ENCODE data around the gene GPATCH2.

The GPATCH2 gene

GRCh38 chr1:217564207-217564606, 66.7 kb downstream of the GPATCH2 start:
- TF ChIP-seq TCF12 (IDR thresholded peaks at IDR 0.05; ENCODE audit: low read depth) (no peak), ZBTB7A (IDR thresholded peaks at IDR 0.05; ENCODE audit: low read depth) (no peak), CEBPB (IDR thresholded peaks at IDR 0.05) (no peak), USF1 (IDR thresholded peaks at IDR 0.05) (no peak), CREB1 (IDR thresholded peaks at IDR 0.05; ENCODE audit: low read depth) (no peak), EP300 (IDR thresholded peaks at IDR 0.05; ENCODE audit: borderline replicate concordance) (no peak), NFIC (IDR thresholded peaks at IDR 0.05) (no peak), TEAD4 (IDR thresholded peaks at IDR 0.05) (no peak), EGR1 (IDR thresholded peaks at IDR 0.05) (no peak), FOXM1 (IDR thresholded peaks at IDR 0.05; ENCODE audit: borderline replicate concordance, low read depth) (no peak), MAX (IDR thresholded peaks at IDR 0.05) (no peak), TAF1 (IDR thresholded peaks at IDR 0.05; ENCODE audit: low read depth) (no peak), RAD21 (IDR thresholded peaks at IDR 0.05; ENCODE audit: low read depth) (no peak)

- TF ChIP-seq TAF1 (IDR thresholded peaks at IDR 0.05; ENCODE audit: low read depth): no peak
- TF ChIP-seq FOXM1 (IDR thresholded peaks at IDR 0.05; ENCODE audit: borderline replicate concordance, low read depth): no peak
- no peak for TF ChIP-seq YY1 (IDR thresholded peaks at IDR 0.05; ENCODE audit: low read depth)
- TF ChIP-seq NFIC (IDR thresholded peaks at IDR 0.05): no peak
- no peak for TF ChIP-seq USF1 (IDR thresholded peaks at IDR 0.05)
- TF ChIP-seq TEAD4 (IDR thresholded peaks at IDR 0.05): no peak
- TF ChIP-seq REST (IDR thresholded peaks at IDR 0.05; ENCODE audit: low read depth): no peak
- TF ChIP-seq EP300 (IDR thresholded peaks at IDR 0.05; ENCODE audit: borderline replicate concordance): no peak
- no peak for TF ChIP-seq CEBPB (IDR thresholded peaks at IDR 0.05)
- TF ChIP-seq CREB1 (IDR thresholded peaks at IDR 0.05; ENCODE audit: low read depth): no peak
- no peak for TF ChIP-seq MAX (IDR thresholded peaks at IDR 0.05)
- TF ChIP-seq ZBTB7A (IDR thresholded peaks at IDR 0.05; ENCODE audit: low read depth): no peak
- no peak for TF ChIP-seq RAD21 (IDR thresholded peaks at IDR 0.05; ENCODE audit: low read depth)
- no peak for TF ChIP-seq TCF12 (IDR thresholded peaks at IDR 0.05; ENCODE audit: low read depth)
- TF ChIP-seq EGR1 (IDR thresholded peaks at IDR 0.05): no peak
These were observed 67.7 kb downstream of the GPATCH2 start for GRCh38 chr1:217563179-217563578.

- TF ChIP-seq TAF1 (IDR thresholded peaks at IDR 0.05; ENCODE audit: low read depth): no peak
These were observed 68.5 kb downstream of the GPATCH2 start for GRCh38 chr1:217562229-217562878.

- TF ChIP-seq CREB1 (IDR thresholded peaks at IDR 0.05; ENCODE audit: low read depth) (no peak), MAX (IDR thresholded peaks at IDR 0.05) (no peak), CEBPB (IDR thresholded peaks at IDR 0.05) (no peak), TAF1 (IDR thresholded peaks at IDR 0.05; ENCODE audit: low read depth) (no peak), ZBTB7A (IDR thresholded peaks at IDR 0.05; ENCODE audit: low read depth) (no peak), NFIC (IDR thresholded peaks at IDR 0.05) (no peak), EP300 (IDR thresholded peaks at IDR 0.05; ENCODE audit: borderline replicate concordance) (no peak), TEAD4 (IDR thresholded peaks at IDR 0.05) (no peak), EGR1 (IDR thresholded peaks at IDR 0.05) (no peak), USF1 (IDR thresholded peaks at IDR 0.05) (no peak)
These were observed 69.4 kb downstream of the GPATCH2 start for GRCh38 chr1:217561446-217561845.

GRCh38 chr1:217554849-217555248, 76.0 kb downstream of the GPATCH2 start:
- TF ChIP-seq EGR1 (IDR thresholded peaks at IDR 0.05) (no peak), YY1 (IDR thresholded peaks at IDR 0.05; ENCODE audit: low read depth) (no peak), TCF12 (IDR thresholded peaks at IDR 0.05; ENCODE audit: low read depth) (no peak), FOXM1 (IDR thresholded peaks at IDR 0.05; ENCODE audit: borderline replicate concordance, low read depth) (no peak), EP300 (IDR thresholded peaks at IDR 0.05; ENCODE audit: borderline replicate concordance) (no peak), REST (IDR thresholded peaks at IDR 0.05; ENCODE audit: low read depth) (no peak)

Data from Ishikawa (cell line).